Mucosa of rectum (tissue), 2 donors: ENCODE results near the gene TRAF3.

Experiments
- H3K27ac ChIP-seq, 2 donors: one replicate each; pipeline ENCODE4 v1.7.0; 2013; ENCODE audit warnings: inconsistent platforms in 2 of 2, low read depth in 2 of 2, low read length in 2 of 2
- H3K27me3 ChIP-seq, 2 donors: one replicate each; pipeline ENCODE4 v1.7.0; 2013; ENCODE audit warnings: low read length in 2 of 2; ENCODE audit not compliant: control insufficient read depth in 2 of 2, insufficient read depth in 2 of 2
- H3K36me3 ChIP-seq, 2 donors: one replicate each; pipeline ENCODE4 v1.7.0; 2013; ENCODE audit warnings: low read length in 2 of 2; ENCODE audit not compliant: control insufficient read depth in 2 of 2, insufficient read depth in 2 of 2
- H3K4me1 ChIP-seq, 2 donors: one replicate each; pipeline ENCODE4 v1.7.0; 2013; ENCODE audit warnings: low read length in 2 of 2, mild to moderate bottlenecking in 1 of 2; ENCODE audit not compliant: control insufficient read depth in 2 of 2, insufficient read depth in 2 of 2
- H3K4me3 ChIP-seq, 2 donors: one replicate each; pipeline ENCODE4 v1.7.0; 2013; ENCODE audit warnings: low read length in 2 of 2
- H3K9ac ChIP-seq, 2 donors: one replicate each; pipeline ENCODE4 v1.7.0; 2013; ENCODE audit warnings: low read length in 2 of 2, low read depth in 1 of 2, mild to moderate bottlenecking in 1 of 2
- H3K9me3 ChIP-seq, 2 donors: one replicate each; pipeline ENCODE4 v1.7.0; 2013; ENCODE audit warnings: low read length in 2 of 2; ENCODE audit not compliant: control insufficient read depth in 2 of 2
- donor health status: healthy.
- donor health status: Normal muscosa, but diverticular disease.

The TRAF3 gene

GRCh38 chr14:102776761-102777710 lies at the start of gene TRAF3:
TSS of gene TRAF3 (plus strand) at chr14:102777449. CDS start at chr14:102870202, 92,753 bp downstream.
- H3K4me1 ChIP-seq = peaks cover 22 to 30% of the 10 kb centered on the region in 2 donors
- peak within 1 kb of the TSS; percentile 90 to 91 for H3K27ac ChIP-seq
- H3K27me3 ChIP-seq = no peaks in the 10 kb centered on the region
- no peaks in the 10 kb centered on the region for H3K9me3 ChIP-seq
- peak within 1 kb of the TSS; percentile 79 to 80 for H3K4me3 ChIP-seq
- H3K9ac ChIP-seq = peak within 1 kb of the TSS; percentile 81 to 89
- H3K36me3 ChIP-seq = no peaks in the 10 kb centered on the region

- Histone ChIP-seq H3K27ac (no peak overlapping the region), H3K36me3 (peaks cover 38 to 49% of the 10 kb centered on the region in 2 donors)
These were observed 48.7 kb upstream of the TRAF3 start for GRCh38 chr14:102728501-102728900.

GRCh38 chr14:102729268-102729667 lies 48.0 kb upstream of the TRAF3 start:
- no peak overlapping the region for H3K4me3 ChIP-seq
- no peak overlapping the region for H3K9ac ChIP-seq
- no peak overlapping the region for H3K27ac ChIP-seq
- H3K4me1 ChIP-seq = no peaks in the 10 kb centered on the region
- H3K27me3 ChIP-seq = no peaks in the 10 kb centered on the region
- H3K36me3 ChIP-seq = peaks cover 31 to 47% of the 10 kb centered on the region in 2 donors
- H3K9me3 ChIP-seq = no peaks in the 10 kb centered on the region

More at GRCh38 chr14:102728501-102728900, 48.7 kb upstream of the TRAF3 start:
- Histone ChIP-seq H3K27me3 (no peaks in the 10 kb centered on the region), H3K4me3 (no peak overlapping the region), H3K9me3 (no peaks in the 10 kb centered on the region), H3K9ac (no peak overlapping the region), H3K4me1 (no peaks in the 10 kb centered on the region)

GRCh38 chr14:102729825-102730224 lies 47.4 kb upstream of the TRAF3 start:
- Histone ChIP-seq H3K9me3 (no peaks in the 10 kb centered on the region), H3K27ac (no peak overlapping the region), H3K36me3 (peaks cover 26 to 43% of the 10 kb centered on the region in 2 donors), H3K4me1 (no peaks in the 10 kb centered on the region), H3K27me3 (no peaks in the 10 kb centered on the region), H3K4me3 (no peak overlapping the region), H3K9ac (no peak overlapping the region)

- Histone ChIP-seq H3K36me3 (peaks cover 21 to 38% of the 10 kb centered on the region in 2 donors), H3K4me3 (no peak overlapping the region)
These were observed 46.0 kb upstream of the TRAF3 start for GRCh38 chr14:102731101-102731870.

GRCh38 chr14:102731871-102732800 lies 45.1 kb upstream of the TRAF3 start:
- no peak overlapping the region for H3K27ac ChIP-seq
- no peak overlapping the region for H3K9ac ChIP-seq
- H3K9me3 ChIP-seq = no peaks in the 10 kb centered on the region
- H3K4me1 ChIP-seq = no peaks in the 10 kb centered on the region
- H3K27me3 ChIP-seq = no peaks in the 10 kb centered on the region
- H3K36me3 ChIP-seq = peaks cover 19 to 33% of the 10 kb centered on the region in 2 donors
- H3K4me3 ChIP-seq = no peak overlapping the region

More at GRCh38 chr14:102731101-102731870, 46.0 kb upstream of the TRAF3 start:
- H3K27me3 ChIP-seq = no peaks in the 10 kb centered on the region
- no peaks in the 10 kb centered on the region for H3K9me3 ChIP-seq
- H3K9ac ChIP-seq = no peak overlapping the region
- H3K4me1 ChIP-seq = no peaks in the 10 kb centered on the region
- no peak overlapping the region for H3K27ac ChIP-seq

- Histone ChIP-seq H3K4me1 (no peaks in the 10 kb centered on the region), H3K27ac (no peak overlapping the region), H3K9ac (no peak overlapping the region), H3K4me3 (no peak overlapping the region), H3K36me3 (peaks cover 17 to 26% of the 10 kb centered on the region in 2 donors), H3K9me3 (no peaks in the 10 kb centered on the region), H3K27me3 (no peaks in the 10 kb centered on the region)
These were observed 44.3 kb upstream of the TRAF3 start for GRCh38 chr14:102732924-102733323.

- H3K36me3 ChIP-seq = peaks cover 14 to 22% of the 10 kb centered on the region in 2 donors
- no peak overlapping the region for H3K27ac ChIP-seq
These were observed 43.9 kb upstream of the TRAF3 start for GRCh38 chr14:102733326-102733725.

GRCh38 chr14:102734436-102734835 lies 42.8 kb upstream of the TRAF3 start:
- Histone ChIP-seq H3K4me3 (no peak overlapping the region), H3K27ac (no peak overlapping the region), H3K36me3 (peaks cover 12 to 18% of the 10 kb centered on the region in 2 donors), H3K9ac (no peak overlapping the region), H3K27me3 (no peaks in the 10 kb centered on the region), H3K9me3 (no peaks in the 10 kb centered on the region), H3K4me1 (no peaks in the 10 kb centered on the region)

More at GRCh38 chr14:102733326-102733725, 43.9 kb upstream of the TRAF3 start:
- no peak overlapping the region for H3K4me3 ChIP-seq
- no peaks in the 10 kb centered on the region for H3K4me1 ChIP-seq
- H3K27me3 ChIP-seq = no peaks in the 10 kb centered on the region
- H3K9me3 ChIP-seq = no peaks in the 10 kb centered on the region
- H3K9ac ChIP-seq = no peak overlapping the region
